ENCODE data around the gene HDLBP. TPM values are rescaled to one million over a fixed set of nuclear protein-coding genes. Genes with fewer than 3 reads are reported as not detected.

The HDLBP gene
- 100 to 1,000 TPM; 339 to 691 (median 487) TPM for total RNA-seq

DNA sequence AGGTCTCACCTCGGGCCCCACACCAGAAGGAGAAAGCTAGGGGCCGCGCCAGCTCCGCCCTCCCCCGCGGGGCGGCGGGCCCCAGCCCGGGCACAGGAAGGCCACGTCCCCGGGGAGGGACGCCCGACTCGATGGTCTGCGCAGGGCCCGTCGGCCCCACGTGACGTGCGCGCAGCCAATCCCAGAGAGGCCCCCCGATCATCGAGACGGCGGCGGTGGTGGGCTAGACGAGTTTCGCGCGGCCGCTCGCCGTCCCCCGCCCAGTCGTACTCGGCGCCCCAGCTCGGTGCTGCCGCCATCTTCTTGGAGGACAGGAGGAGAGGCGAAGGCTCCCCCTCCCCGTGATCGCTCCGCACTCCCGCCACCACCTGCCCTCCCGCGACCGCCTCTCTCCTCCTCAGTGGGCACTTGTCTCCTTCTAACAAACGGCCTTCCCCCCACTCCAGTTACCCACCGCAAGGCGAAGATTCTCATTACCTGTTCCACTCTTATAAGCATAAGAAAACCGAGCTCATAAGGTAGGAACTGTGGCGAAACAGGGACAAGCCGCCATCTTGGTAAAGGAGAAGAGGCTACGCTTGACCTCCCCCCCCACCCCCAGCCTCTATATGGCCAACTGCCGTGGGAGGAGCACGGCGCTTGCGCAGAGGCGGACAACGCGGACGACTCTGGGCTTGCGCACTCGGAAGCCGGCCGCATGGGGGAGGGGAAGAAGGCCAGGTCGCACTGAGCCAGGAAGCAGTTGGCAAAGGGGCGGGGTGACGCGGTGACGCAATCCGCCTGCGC, at the start of gene HDLBP:
Gene HDLBP (minus strand): TSS at position 580 of the 786 bp plus-strand sequence. CDS start 48,803 bp downstream, outside the sequence.
- TF ChIP-seq, protein P1, sequence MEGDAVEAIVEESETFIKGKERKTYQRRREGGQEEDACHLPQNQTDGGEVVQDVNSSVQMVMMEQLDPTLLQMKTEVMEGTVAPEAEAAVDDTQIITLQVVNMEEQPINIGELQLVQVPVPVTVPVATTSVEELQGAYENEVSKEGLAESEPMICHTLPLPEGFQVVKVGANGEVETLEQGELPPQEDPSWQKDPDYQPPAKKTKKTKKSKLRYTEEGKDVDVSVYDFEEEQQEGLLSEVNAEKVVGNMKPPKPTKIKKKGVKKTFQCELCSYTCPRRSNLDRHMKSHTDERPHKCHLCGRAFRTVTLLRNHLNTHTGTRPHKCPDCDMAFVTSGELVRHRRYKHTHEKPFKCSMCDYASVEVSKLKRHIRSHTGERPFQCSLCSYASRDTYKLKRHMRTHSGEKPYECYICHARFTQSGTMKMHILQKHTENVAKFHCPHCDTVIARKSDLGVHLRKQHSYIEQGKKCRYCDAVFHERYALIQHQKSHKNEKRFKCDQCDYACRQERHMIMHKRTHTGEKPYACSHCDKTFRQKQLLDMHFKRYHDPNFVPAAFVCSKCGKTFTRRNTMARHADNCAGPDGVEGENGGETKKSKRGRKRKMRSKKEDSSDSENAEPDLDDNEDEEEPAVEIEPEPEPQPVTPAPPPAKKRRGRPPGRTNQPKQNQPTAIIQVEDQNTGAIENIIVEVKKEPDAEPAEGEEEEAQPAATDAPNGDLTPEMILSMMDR (IDR thresholded peaks at IDR 0.05): peak in 5 of 6 experiments; percentile 4 to 44 (median 30)
- TF ChIP-seq EP300 (IDR thresholded peaks at IDR 0.05) (peak in 1 of 4 donors; percentile 62), POLR2AphosphoS5 (IDR thresholded peaks at IDR 0.05) (peak; percentile 72 to 92), POLR2A (IDR thresholded peaks at IDR 0.05) (peak; percentile 51 to 94 (median 76))
- peaks cover 0 to 5% (median 0%) of the 10 kb centered on the region in 4 donors for H3K36me3 ChIP-seq
- no peaks in the 10 kb centered on the region for H3K9me3 ChIP-seq
- 1 to 2% methylated on average over 30 to 46 of the region's 73 CpGs for WGBS, 2 donors
- no peaks in the 10 kb centered on the region for H3K27me3 ChIP-seq
- peak; percentile 99 to 100 for DNase-seq
- peak within 1 kb of the TSS; percentile 99 to 100 (median 100) for H3K27ac ChIP-seq
- ATAC-seq (ENCODE audit: low FRiP score in 2 of 2): peak; percentile 95 to 99
- H3K4me3 ChIP-seq: peak within 1 kb of the TSS; percentile 76 to 96 (median 88)
- H3K4me1 ChIP-seq: peaks cover 45 to 56% (median 45%) of the 10 kb centered on the region in 4 donors

- ATAC-seq (ENCODE audit: low FRiP score in 2 of 2) (no peak), DNase-seq (no peak)
- WGBS, 2 donors: 78 to 85% methylated on average over 2 of the region's 2 CpGs
- TF ChIP-seq POLR2AphosphoS5 (IDR thresholded peaks at IDR 0.05): no peak
- TF ChIP-seq, protein P1 (IDR thresholded peaks at IDR 0.05): no peak
- TF ChIP-seq POLR2A (IDR thresholded peaks at IDR 0.05): no peak
- TF ChIP-seq EP300 (IDR thresholded peaks at IDR 0.05): no peak
- H3K27me3 ChIP-seq: no peaks in the 10 kb centered on the region
- H3K36me3 ChIP-seq: no peaks in the 10 kb centered on the region
- H3K4me3 ChIP-seq: no peak overlapping the region
- H3K4me1 ChIP-seq: peaks cover 3 to 25% (median 9%) of the 10 kb centered on the region in 4 donors
- H3K9me3 ChIP-seq: no peaks in the 10 kb centered on the region
- peak overlapping the region in 1 of 4 donors; percentile 56 for H3K27ac ChIP-seq
Measured at GRCh38 chr2:241364781-241365180, 49.3 kb upstream of the HDLBP start.

DNA sequence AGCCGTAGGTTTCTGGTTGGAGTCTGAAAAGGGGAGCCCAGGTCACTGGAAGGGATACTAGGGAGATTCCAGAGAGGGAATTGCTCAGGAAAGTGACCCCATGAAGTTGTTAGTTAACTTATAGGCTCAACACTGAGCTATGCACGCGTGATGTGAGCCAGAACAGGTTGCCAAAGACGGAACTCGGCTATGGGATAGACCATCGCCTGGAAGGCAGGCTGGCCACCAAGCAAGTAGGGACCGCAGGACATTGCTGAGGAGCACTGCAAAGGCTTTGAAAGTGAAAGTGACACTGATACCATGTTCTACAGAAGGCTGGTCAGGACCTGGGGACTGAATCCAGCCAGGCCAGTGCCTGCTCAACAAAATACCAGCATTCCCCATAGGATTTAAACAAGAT, 48.0 kb upstream of the HDLBP start:
- Histone ChIP-seq H3K36me3 (no peaks in the 10 kb centered on the region), H3K27ac (peak overlapping the region in 2 of 4 donors; percentile 30 to 49), H3K9me3 (no peaks in the 10 kb centered on the region), H3K4me3 (no peak overlapping the region), H3K4me1 (peaks cover 8 to 37% (median 16%) of the 10 kb centered on the region in 4 donors), H3K27me3 (no peaks in the 10 kb centered on the region)
- ATAC-seq (ENCODE audit: low FRiP score in 2 of 2): peak in 1 of 2 donors; percentile 38
- no peak for TF ChIP-seq EP300 (IDR thresholded peaks at IDR 0.05)
- TF ChIP-seq POLR2A (IDR thresholded peaks at IDR 0.05): no peak
- TF ChIP-seq POLR2AphosphoS5 (IDR thresholded peaks at IDR 0.05): no peak
- TF ChIP-seq, protein P1 (IDR thresholded peaks at IDR 0.05): no peak
- DNase-seq: no peak
- WGBS, 2 donors: 85 to 92% methylated on average over 7 of the region's 7 CpGs

DNA sequence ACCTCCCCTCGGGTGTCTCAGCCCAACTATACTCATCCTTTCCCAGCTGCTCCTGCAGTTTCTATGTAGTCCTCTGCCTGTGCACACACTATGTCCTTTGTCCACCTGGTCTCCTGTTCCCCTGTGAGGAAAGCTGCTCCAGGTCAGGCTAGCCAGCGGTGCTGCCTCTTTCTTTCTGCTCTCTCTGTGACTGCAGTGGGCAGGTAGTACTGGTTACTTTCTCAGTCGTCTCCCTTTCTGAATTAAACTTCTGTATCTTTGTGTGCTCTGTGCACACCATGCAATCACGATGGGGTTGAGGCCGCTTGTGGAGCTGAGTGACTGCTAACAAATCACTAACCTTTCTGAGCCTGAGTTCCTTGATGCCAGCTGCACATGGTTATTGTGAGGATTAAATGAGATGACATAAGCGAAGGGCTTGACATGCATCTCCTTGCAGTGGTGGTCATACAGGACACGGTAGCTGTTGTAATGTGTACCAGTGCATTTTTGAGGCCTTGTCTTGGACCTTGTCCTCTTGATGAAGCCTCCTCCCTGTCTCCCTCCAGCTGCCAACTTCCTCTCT, 44.1 kb upstream of the HDLBP start:
- H3K9me3 ChIP-seq: no peaks in the 10 kb centered on the region
- WGBS, 2 donors: 85 to 87% methylated on average over 7 of the region's 7 CpGs
- no peak for ATAC-seq (ENCODE audit: low FRiP score in 2 of 2)

More for the DNA sequence above, 44.1 kb upstream of the HDLBP start:
- peaks cover 0 to 2% (median 1%) of the 10 kb centered on the region in 4 donors for H3K36me3 ChIP-seq
- H3K4me1 ChIP-seq: peaks cover 31 to 55% (median 40%) of the 10 kb centered on the region in 4 donors
- no peaks in the 10 kb centered on the region for H3K27me3 ChIP-seq
- no peak for DNase-seq
- no peak overlapping the region for H3K4me3 ChIP-seq
- no peak overlapping the region for H3K27ac ChIP-seq
- TF ChIP-seq POLR2A (IDR thresholded peaks at IDR 0.05): no peak
- TF ChIP-seq POLR2AphosphoS5 (IDR thresholded peaks at IDR 0.05): no peak
- TF ChIP-seq, protein P1 (IDR thresholded peaks at IDR 0.05): no peak
- TF ChIP-seq EP300 (IDR thresholded peaks at IDR 0.05): no peak

All from upper lobe of left lung (tissue), 6 donors.